GM21619 (cell line): ENCODE results near the gene GINS1.

ENCODE experiments used
- ATAC-seq: cut with Tn5 transposase; IDR thresholded peaks from one replicate; pipeline ENCODE4 v1.9.1; 2021; ENCODE audit not compliant: unreplicated experiment

Gene GINS1

GRCh38 chr20:25491446-25492038, 84.1 kb downstream of the GINS1 start:
- no peak for ATAC-seq

- ATAC-seq, result no peak
Measured at GRCh38 chr20:25493137-25493536, 85.7 kb downstream of the GINS1 start.

- no peak for ATAC-seq
Measured at GRCh38 chr20:25493748-25494505, 86.5 kb downstream of the GINS1 start.

GRCh38 chr20:25494506-25495188, 87.2 kb downstream of the GINS1 start:
- ATAC-seq, result no peak

- ATAC-seq, result no peak
Measured at GRCh38 chr20:25495189-25495824, 87.8 kb downstream of the GINS1 start.

- ATAC-seq, result no peak
Measured at GRCh38 chr20:25496165-25496967, 88.9 kb downstream of the GINS1 start.

GRCh38 chr20:25496968-25497401, 89.5 kb downstream of the GINS1 start:
- ATAC-seq, result no peak

- no peak for ATAC-seq
Measured at GRCh38 chr20:25497586-25498279, 90.3 kb downstream of the GINS1 start.
